H1 (cell line): ENCODE results near the gene TAF7L. TPM values are rescaled to one million over a fixed set of nuclear protein-coding genes. Genes with fewer than 3 reads are reported as not detected.

ENCODE experiments used
- BRCA1 ChIP-seq: IDR thresholded peaks from 2 replicates; pipeline ENCODE4 v1.6.1; 2012; ENCODE audit warnings: low read depth, low read length, improper control_type of control experiment
- CBX8 ChIP-seq: fragments of 300-800, 300-1000 bp; sonication (generic); IDR thresholded peaks from 2 replicates; pipeline ENCODE4 v1.7.1; 2016; ENCODE audit warnings: low read depth, low read length, borderline replicate concordance
- EGR1 ChIP-seq: IDR thresholded peaks from 2 replicates; pipeline ENCODE4 v1.6.1; 2011; ENCODE audit warnings: low read depth, low read length, borderline replicate concordance
- FOSL1 ChIP-seq: IDR thresholded peaks from 2 replicates; pipeline ENCODE4 v1.6.1; 2011; ENCODE audit warnings: mild to moderate bottlenecking, low read depth, low read length, moderate library complexity; ENCODE audit not compliant: insufficient read depth
- NRF1 ChIP-seq: IDR thresholded peaks from 2 replicates; pipeline ENCODE4 v1.6.1; 2011; ENCODE audit warnings: mild to moderate bottlenecking, low read depth, low read length, improper control_type of control experiment
- POU5F1 ChIP-seq: IDR thresholded peaks from 2 replicates; pipeline ENCODE4 v1.6.1; 2011; ENCODE audit warnings: low read depth, mild to moderate bottlenecking, low read length, moderate library complexity
- SIN3A ChIP-seq, 2 experiments: IDR thresholded peaks in 1 of 2; conservative IDR thresholded peaks in 1 of 2; 2 replicates each; pipeline ENCODE4 v1.6.1; 2011 to 2012; ENCODE audit warnings: low read length in 2 of 2, improper control_type of control experiment in 1 of 2, low read depth in 1 of 2, mild to moderate bottlenecking in 1 of 2
- SP2 ChIP-seq: IDR thresholded peaks from 2 replicates; pipeline ENCODE4 v1.6.1; 2012; ENCODE audit warnings: mild to moderate bottlenecking, low read length, inconsistent platforms
- polyA plus RNA-seq, 7 experiments: library from polyadenylated mRNA; depleted of rRNA in 3 of 7; stranded (reverse) in 5 of 7; unstranded in 2 of 7; fragments of >200 nt in 5 of 7; fragments of 200-250 nt in 2 of 7; gene quantifications; 1 replicate in 5 of 7; 2 replicates in 1 of 7; 4 replicates in 1 of 7; pipeline versions ENCODE4 v1.2.1 to v1.2.3, GENCODE V29; 2011 to 2013; ENCODE audit warnings: missing spikeins in 2 of 7, mixed read lengths in 2 of 7
- total RNA-seq: library from RNA; stranded (reverse); fragmentation: NEBNext Ultra II Directional; extraction: Animal tissue kit (Norgen Biotek cat#: 25700); gene quantifications from 2 replicates; pipeline ENCODE4 v1.2.1, GENCODE V29; 2021
- TF ChIP-seq, protein P1 (sequence below): fragments of 300-600 bp; sonication (generic); IDR thresholded peaks from 2 replicates; pipeline ENCODE4 v1.7.1; 2012; ENCODE audit warnings: low read length, moderate library complexity, mild to moderate bottlenecking, inconsistent platforms; ENCODE audit not compliant: insufficient replicate concordance
- TF ChIP-seq, protein P2 (sequence below): IDR thresholded peaks from 2 replicates; pipeline ENCODE4 v1.6.1; 2012; ENCODE audit warnings: low read length, inconsistent platforms

The TAF7L gene
- total and polyA plus RNA-seq, 2 of the 8 experiments (the other 6 are each of a cell fraction or from before 2014, with no cell fraction given) = not detected

DNA sequence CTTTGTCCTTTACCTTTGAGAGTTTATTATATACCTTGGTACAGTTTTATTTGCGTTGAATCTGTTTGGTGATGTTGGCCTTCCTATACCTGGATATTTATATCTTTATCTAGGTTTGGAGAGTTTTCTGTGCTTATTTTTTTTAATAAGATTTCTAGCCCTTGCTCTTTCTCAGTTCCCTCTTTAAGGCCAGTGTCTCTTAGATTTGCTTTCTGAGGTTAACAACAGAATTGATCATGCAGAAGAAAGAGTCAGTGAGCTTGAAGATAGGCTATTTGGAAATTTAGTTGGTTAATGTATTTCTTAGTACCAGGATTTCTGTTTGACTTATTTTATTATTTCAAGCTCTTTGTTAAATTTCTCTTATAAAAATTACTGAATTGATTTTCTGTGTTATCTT is 12.7 kb upstream of the TAF7L start (continued):
- TF ChIP-seq, protein P1, sequence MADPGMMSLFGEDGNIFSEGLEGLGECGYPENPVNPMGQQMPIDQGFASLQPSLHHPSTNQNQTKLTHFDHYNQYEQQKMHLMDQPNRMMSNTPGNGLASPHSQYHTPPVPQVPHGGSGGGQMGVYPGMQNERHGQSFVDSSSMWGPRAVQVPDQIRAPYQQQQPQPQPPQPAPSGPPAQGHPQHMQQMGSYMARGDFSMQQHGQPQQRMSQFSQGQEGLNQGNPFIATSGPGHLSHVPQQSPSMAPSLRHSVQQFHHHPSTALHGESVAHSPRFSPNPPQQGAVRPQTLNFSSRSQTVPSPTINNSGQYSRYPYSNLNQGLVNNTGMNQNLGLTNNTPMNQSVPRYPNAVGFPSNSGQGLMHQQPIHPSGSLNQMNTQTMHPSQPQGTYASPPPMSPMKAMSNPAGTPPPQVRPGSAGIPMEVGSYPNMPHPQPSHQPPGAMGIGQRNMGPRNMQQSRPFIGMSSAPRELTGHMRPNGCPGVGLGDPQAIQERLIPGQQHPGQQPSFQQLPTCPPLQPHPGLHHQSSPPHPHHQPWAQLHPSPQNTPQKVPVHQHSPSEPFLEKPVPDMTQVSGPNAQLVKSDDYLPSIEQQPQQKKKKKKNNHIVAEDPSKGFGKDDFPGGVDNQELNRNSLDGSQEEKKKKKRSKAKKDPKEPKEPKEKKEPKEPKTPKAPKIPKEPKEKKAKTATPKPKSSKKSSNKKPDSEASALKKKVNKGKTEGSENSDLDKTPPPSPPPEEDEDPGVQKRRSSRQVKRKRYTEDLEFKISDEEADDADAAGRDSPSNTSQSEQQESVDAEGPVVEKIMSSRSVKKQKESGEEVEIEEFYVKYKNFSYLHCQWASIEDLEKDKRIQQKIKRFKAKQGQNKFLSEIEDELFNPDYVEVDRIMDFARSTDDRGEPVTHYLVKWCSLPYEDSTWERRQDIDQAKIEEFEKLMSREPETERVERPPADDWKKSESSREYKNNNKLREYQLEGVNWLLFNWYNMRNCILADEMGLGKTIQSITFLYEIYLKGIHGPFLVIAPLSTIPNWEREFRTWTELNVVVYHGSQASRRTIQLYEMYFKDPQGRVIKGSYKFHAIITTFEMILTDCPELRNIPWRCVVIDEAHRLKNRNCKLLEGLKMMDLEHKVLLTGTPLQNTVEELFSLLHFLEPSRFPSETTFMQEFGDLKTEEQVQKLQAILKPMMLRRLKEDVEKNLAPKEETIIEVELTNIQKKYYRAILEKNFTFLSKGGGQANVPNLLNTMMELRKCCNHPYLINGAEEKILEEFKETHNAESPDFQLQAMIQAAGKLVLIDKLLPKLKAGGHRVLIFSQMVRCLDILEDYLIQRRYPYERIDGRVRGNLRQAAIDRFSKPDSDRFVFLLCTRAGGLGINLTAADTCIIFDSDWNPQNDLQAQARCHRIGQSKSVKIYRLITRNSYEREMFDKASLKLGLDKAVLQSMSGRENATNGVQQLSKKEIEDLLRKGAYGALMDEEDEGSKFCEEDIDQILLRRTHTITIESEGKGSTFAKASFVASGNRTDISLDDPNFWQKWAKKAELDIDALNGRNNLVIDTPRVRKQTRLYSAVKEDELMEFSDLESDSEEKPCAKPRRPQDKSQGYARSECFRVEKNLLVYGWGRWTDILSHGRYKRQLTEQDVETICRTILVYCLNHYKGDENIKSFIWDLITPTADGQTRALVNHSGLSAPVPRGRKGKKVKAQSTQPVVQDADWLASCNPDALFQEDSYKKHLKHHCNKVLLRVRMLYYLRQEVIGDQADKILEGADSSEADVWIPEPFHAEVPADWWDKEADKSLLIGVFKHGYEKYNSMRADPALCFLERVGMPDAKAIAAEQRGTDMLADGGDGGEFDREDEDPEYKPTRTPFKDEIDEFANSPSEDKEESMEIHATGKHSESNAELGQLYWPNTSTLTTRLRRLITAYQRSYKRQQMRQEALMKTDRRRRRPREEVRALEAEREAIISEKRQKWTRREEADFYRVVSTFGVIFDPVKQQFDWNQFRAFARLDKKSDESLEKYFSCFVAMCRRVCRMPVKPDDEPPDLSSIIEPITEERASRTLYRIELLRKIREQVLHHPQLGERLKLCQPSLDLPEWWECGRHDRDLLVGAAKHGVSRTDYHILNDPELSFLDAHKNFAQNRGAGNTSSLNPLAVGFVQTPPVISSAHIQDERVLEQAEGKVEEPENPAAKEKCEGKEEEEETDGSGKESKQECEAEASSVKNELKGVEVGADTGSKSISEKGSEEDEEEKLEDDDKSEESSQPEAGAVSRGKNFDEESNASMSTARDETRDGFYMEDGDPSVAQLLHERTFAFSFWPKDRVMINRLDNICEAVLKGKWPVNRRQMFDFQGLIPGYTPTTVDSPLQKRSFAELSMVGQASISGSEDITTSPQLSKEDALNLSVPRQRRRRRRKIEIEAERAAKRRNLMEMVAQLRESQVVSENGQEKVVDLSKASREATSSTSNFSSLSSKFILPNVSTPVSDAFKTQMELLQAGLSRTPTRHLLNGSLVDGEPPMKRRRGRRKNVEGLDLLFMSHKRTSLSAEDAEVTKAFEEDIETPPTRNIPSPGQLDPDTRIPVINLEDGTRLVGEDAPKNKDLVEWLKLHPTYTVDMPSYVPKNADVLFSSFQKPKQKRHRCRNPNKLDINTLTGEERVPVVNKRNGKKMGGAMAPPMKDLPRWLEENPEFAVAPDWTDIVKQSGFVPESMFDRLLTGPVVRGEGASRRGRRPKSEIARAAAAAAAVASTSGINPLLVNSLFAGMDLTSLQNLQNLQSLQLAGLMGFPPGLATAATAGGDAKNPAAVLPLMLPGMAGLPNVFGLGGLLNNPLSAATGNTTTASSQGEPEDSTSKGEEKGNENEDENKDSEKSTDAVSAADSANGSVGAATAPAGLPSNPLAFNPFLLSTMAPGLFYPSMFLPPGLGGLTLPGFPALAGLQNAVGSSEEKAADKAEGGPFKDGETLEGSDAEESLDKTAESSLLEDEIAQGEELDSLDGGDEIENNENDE = no peak
- TF ChIP-seq SIN3A (conservative IDR thresholded peaks at IDR 0.05 in 1 of 2, IDR thresholded peaks at IDR 0.05 in 1 of 2; ENCODE audit: low read depth in 1 of 2, low read length in 2 of 2) (no peak), CBX8 (no peak), EGR1 (no peak), BRCA1 (no peak), FOSL1 (no peak), NRF1 (no peak), POU5F1 (no peak), SP2 (no peak)
- TF ChIP-seq, protein P2, sequence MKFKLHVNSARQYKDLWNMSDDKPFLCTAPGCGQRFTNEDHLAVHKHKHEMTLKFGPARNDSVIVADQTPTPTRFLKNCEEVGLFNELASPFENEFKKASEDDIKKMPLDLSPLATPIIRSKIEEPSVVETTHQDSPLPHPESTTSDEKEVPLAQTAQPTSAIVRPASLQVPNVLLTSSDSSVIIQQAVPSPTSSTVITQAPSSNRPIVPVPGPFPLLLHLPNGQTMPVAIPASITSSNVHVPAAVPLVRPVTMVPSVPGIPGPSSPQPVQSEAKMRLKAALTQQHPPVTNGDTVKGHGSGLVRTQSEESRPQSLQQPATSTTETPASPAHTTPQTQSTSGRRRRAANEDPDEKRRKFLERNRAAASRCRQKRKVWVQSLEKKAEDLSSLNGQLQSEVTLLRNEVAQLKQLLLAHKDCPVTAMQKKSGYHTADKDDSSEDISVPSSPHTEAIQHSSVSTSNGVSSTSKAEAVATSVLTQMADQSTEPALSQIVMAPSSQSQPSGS = no peak
